HCT116 (cell line): ENCODE measurements around the gene FBXO24.

Experiments
- CTCF ChIP-seq, 3 experiments: fragments of 200-600 bp in 1 of 3; sonication (generic) in 1 of 3; IDR thresholded peaks in 2 of 3; conservative IDR thresholded peaks in 1 of 3; 2 replicates each; pipeline ENCODE4 v1.5.1; 2012 to 2017; ENCODE audit warnings: low read depth in 2 of 3, low read length in 2 of 3, antibody characterized with exemption in 1 of 3, borderline replicate concordance in 1 of 3, control low read depth in 1 of 3, mild to moderate bottlenecking in 1 of 3, mixed read lengths in 1 of 3, mixed run types in 1 of 3, moderate library complexity in 1 of 3; ENCODE audit not compliant: insufficient read depth in 1 of 3
- EZH2phosphoT487 ChIP-seq: fragments of 200-600 bp; IDR thresholded peaks from 2 replicates; pipeline ENCODE4 v1.6.1; 2018; ENCODE audit warnings: antibody characterized with exemption, borderline replicate concordance
- SP1 ChIP-seq: IDR thresholded peaks from 2 replicates; pipeline ENCODE4 v1.6.1; 2012; ENCODE audit warnings: low read depth
- TCF7L2 ChIP-seq: IDR thresholded peaks from 2 replicates; pipeline ENCODE4 v1.7.0; 2011; ENCODE audit warnings: borderline replicate concordance, inconsistent platforms; ENCODE audit not compliant: insufficient read depth, insufficient read length; ENCODE audit errors: extremely low read depth
- YY1 ChIP-seq: IDR thresholded peaks from 2 replicates; pipeline ENCODE4 v1.6.1; 2011; ENCODE audit warnings: low read length, low read depth, moderate library complexity, mild to moderate bottlenecking; ENCODE audit not compliant: insufficient replicate concordance; ENCODE audit errors: extremely low read depth
- ZBTB33 ChIP-seq: IDR thresholded peaks from 2 replicates; pipeline ENCODE4 v1.6.1; 2011; ENCODE audit warnings: mild to moderate bottlenecking, low read length, moderate library complexity; ENCODE audit not compliant: insufficient replicate concordance; ENCODE audit errors: extremely low read depth

- no peak for TF ChIP-seq CTCF (IDR thresholded peaks at IDR 0.05 in 2 of 3, conservative IDR thresholded peaks at IDR 0.05 in 1 of 3; ENCODE audit: borderline replicate concordance in 1 of 3, insufficient read depth in 1 of 3, low read depth in 2 of 3, low read length in 2 of 3)
- TF ChIP-seq TCF7L2, result no peak
- TF ChIP-seq EZH2phosphoT487, result no peak
- TF ChIP-seq YY1, result no peak
- no peak for TF ChIP-seq ZBTB33
- no peak for TF ChIP-seq SP1
These were observed 34.7 kb downstream of the FBXO24 start for GRCh38 chr7:100620804-100621203.
